Progenitor cell of endocrine pancreas (in vitro differentiated cells): ENCODE data around the gene PRICKLE4. TPM values are rescaled to one million over a fixed set of nuclear protein-coding genes. Genes with fewer than 3 reads are reported as not detected.

Experiments
- DNase-seq: peaks from one replicate; pipeline ENCODE4 v3.0.0; 2021; ENCODE audit warnings: low spot score; ENCODE audit not compliant: unreplicated experiment
- H3K27ac Mint-ChIP-seq: 2 replicates; pipeline ENCODE4 v1.8.0; 2021; ENCODE audit warnings: mild to moderate bottlenecking, moderate library complexity, mixed read lengths
- H3K27me3 Mint-ChIP-seq: 2 replicates; pipeline ENCODE4 v1.8.0; 2021; ENCODE audit warnings: mixed read lengths
- H3K36me3 Mint-ChIP-seq: 2 replicates; pipeline ENCODE4 v1.8.0; 2022; ENCODE audit warnings: mixed read lengths; ENCODE audit not compliant: insufficient read depth
- H3K4me1 Mint-ChIP-seq: 2 replicates; pipeline ENCODE4 v1.8.0; 2021; ENCODE audit warnings: low read depth, mixed read lengths
- H3K4me3 Mint-ChIP-seq: 2 replicates; pipeline ENCODE4 v1.8.0; 2021; ENCODE audit warnings: low read depth, mild to moderate bottlenecking, moderate library complexity, mixed read lengths
- H3K9me3 Mint-ChIP-seq: 2 replicates; pipeline ENCODE4 v1.8.0; 2021; ENCODE audit warnings: low read depth, mixed read lengths
- long read RNA-seq: library from polyadenylated mRNA; unstranded; transcript quantifications from one replicate; pipeline ENCODE4 v2.0.0, GENCODE V29; 2020
- total RNA-seq: library from RNA; stranded (reverse); gene quantifications from 2 replicates; pipeline ENCODE4 v1.2.1, GENCODE V29; 2021
- TF ChIP-seq, protein P1 (sequence below): fragments of 200-600 bp; sonication (generic); IDR thresholded peaks from one replicate; pipeline ENCODE4 v1.5.0; 2021; ENCODE audit warnings: antibody characterized with exemption, mild to moderate bottlenecking; ENCODE audit not compliant: unreplicated experiment

The PRICKLE4 gene, protein sequence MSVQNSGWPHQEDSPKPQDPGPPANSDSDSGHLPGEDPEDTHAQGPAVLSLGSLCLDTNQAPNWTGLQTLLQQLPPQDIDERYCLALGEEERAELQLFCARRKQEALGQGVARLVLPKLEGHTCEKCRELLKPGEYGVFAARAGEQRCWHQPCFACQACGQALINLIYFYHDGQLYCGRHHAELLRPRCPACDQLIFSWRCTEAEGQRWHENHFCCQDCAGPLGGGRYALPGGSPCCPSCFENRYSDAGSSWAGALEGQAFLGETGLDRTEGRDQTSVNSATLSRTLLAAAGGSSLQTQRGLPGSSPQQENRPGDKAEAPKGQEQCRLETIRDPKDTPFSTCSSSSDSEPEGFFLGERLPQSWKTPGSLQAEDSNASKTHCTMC
- total RNA-seq, result 4.3 and 4.9 TPM in 2 replicates
- long read RNA-seq, result 0 reads

DNA sequence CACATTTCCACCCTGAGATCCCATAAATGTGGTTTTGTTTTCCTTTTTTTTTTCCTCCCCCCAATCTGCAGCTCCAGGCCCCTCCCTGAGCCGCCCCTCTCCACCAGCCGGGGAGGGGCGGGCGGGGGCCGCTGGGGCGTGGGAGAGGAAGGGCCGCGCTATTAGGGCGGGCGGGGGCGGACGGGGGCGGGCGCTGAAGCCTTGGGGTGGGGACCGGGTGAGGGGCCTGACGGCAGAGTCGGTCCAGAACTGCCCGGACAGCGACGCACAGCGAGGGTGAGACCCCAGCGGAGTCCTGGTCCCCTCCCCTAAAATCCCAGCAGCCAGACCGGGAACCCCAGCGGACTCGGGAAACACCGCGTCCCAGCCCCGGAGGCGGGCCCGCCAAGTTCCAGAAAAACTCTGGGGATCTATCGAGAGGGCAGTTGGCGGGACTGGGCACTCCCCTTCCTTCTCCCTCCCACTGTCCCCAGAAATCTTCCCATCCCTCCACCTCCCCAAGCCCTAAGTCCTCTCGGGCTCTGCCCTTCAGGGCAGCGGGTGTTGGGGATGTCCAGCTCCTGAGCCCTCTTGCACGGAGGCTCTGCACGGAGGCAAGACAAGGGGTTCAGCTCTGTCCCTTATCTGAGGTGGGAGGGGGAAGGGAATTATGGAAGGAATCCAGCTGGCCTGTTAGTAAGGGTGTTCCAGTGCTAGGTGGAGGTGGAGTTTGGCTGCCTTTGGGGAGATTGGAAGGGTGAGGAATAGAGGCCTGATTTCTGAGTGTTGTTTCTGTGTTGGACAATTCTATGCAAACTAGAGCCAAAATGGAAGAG is at the start of gene PRICKLE4:
TSS of gene PRICKLE4 (plus strand) at position 232 of the 815 bp plus-strand sequence. CDS start 2,692 bp downstream, outside the sequence.
- peak within 1 kb of the TSS; percentile 86 for H3K4me3 Mint-ChIP-seq
- TF ChIP-seq, protein P1, sequence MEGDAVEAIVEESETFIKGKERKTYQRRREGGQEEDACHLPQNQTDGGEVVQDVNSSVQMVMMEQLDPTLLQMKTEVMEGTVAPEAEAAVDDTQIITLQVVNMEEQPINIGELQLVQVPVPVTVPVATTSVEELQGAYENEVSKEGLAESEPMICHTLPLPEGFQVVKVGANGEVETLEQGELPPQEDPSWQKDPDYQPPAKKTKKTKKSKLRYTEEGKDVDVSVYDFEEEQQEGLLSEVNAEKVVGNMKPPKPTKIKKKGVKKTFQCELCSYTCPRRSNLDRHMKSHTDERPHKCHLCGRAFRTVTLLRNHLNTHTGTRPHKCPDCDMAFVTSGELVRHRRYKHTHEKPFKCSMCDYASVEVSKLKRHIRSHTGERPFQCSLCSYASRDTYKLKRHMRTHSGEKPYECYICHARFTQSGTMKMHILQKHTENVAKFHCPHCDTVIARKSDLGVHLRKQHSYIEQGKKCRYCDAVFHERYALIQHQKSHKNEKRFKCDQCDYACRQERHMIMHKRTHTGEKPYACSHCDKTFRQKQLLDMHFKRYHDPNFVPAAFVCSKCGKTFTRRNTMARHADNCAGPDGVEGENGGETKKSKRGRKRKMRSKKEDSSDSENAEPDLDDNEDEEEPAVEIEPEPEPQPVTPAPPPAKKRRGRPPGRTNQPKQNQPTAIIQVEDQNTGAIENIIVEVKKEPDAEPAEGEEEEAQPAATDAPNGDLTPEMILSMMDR, result no peak
- H3K4me1 Mint-ChIP-seq, result peaks cover 20% of the 10 kb centered on the region
- no peak for DNase-seq
- no peaks in the 10 kb centered on the region for H3K9me3 Mint-ChIP-seq
- H3K27ac Mint-ChIP-seq, result peak within 1 kb of the TSS; percentile 86
- no peaks in the 10 kb centered on the region for H3K36me3 Mint-ChIP-seq
- peaks cover 8% of the 10 kb centered on the region for H3K27me3 Mint-ChIP-seq

DNA sequence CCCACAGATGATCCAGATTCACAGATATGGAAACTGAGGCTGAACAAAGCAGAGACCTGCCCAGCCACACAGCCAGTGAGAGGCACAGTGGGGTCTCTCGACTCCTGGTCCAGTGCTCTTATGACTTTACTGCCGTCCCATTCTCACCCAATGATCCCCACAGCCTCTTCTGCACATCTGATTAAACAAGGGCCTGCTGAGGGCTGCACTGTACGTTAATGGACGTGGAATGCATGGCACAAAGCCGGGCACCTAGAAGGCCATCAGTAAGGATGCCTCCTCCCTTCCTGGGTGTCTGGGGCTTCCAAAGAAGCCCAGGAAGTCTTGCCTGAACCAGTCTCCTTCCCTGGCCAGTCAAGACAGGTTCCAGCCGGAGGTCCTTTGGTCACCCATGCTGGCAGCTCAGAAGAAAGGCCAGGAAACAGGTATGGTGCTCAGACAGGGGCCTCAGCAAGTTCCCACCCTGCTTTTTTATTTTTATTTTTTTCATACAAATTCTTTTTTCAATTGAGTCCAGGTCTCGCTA is 49.0 kb upstream of the PRICKLE4 start:
- Mint-ChIP-seq H3K4me1 (no peaks in the 10 kb centered on the region), H3K27me3 (peaks cover 37% of the 10 kb centered on the region), H3K9me3 (no peaks in the 10 kb centered on the region), H3K4me3 (no peak overlapping the region), H3K27ac (no peak overlapping the region), H3K36me3 (no peaks in the 10 kb centered on the region)
- TF ChIP-seq, protein P1, result no peak
- DNase-seq, result no peak

DNA sequence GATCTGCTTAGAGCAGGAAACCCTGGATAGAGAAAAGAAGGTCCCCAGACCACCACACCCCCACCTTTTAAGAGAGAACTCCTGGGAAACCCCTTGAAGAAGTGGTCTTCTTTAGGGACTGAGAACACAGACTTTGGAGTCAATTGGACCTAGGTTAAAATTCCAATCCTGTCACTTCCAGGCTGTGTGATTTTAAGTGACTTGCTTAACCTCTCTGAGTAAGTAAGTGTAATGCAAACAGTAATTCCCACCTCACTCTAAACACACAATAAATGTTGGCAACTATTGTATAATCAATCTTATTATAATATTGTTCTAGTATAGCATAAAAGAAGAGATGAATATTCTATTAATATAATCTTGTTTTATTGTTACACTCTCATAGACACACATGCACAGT is 48.4 kb upstream of the PRICKLE4 start:
- Mint-ChIP-seq H3K27ac (no peak overlapping the region), H3K4me3 (no peak overlapping the region)
- TF ChIP-seq, protein P1, result no peak

DNA sequence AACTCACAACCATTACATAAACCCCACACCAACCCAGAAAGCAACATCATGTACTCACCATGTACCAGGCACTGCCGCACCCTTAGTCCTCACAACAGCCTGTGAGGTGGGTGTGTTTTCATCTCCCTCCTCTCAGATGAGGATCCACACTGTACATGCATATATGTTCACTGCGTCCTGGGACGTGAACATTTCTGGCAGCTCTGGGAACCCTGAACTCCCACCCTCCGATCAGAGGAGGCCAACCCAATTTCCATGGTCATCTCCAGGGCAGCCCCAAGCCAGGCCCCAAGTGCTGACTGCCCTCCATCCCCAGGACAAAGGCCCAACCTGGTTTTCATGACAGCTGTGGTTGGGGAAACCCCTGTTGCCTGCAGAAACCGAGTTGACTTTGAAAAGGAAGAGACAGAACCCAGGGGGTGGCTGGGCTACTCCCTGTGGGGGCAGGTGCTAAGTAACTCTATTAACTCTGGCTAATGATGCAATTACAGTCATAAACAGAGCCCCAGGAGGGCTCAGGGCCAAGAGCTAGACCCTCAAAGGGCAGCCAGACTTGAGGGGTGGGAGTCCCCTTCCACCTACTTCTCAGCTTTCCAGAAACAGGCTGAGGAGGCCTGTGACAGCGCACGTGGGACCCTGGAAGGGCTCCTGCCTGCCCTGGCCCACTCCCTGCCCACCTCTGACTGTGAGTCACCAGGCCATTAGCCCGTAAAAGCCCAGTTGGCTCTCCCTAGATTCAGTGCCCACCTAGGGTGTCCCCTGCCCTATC is 47.8 kb upstream of the PRICKLE4 start:
- TF ChIP-seq, protein P1, result no peak
- H3K9me3 Mint-ChIP-seq, result no peaks in the 10 kb centered on the region
- H3K36me3 Mint-ChIP-seq, result no peaks in the 10 kb centered on the region
- H3K27ac Mint-ChIP-seq, result no peak overlapping the region
- H3K4me3 Mint-ChIP-seq, result no peak overlapping the region
- no peak for DNase-seq
- H3K27me3 Mint-ChIP-seq, result peaks cover 37% of the 10 kb centered on the region
- H3K4me1 Mint-ChIP-seq, result no peaks in the 10 kb centered on the region

More for the DNA sequence above, 48.4 kb upstream of the PRICKLE4 start:
- peaks cover 37% of the 10 kb centered on the region for H3K27me3 Mint-ChIP-seq
- no peaks in the 10 kb centered on the region for H3K36me3 Mint-ChIP-seq
- no peak for DNase-seq
- H3K4me1 Mint-ChIP-seq, result no peaks in the 10 kb centered on the region
- no peaks in the 10 kb centered on the region for H3K9me3 Mint-ChIP-seq
